ENCODE data around the gene SUSD2.
A peak's percentile ranks its signal among the peaks of the same experiment; 100 is the strongest.

The SUSD2 gene

GRCh38 chr22:24165673-24166072 is 15.6 kb upstream of the SUSD2 start:
- TF ChIP-seq CTCF (IDR thresholded peaks at IDR 0.05; ENCODE audit: low read depth, low read length, missing control alignments) = no peak
- no peak for DNase-seq (ENCODE audit: low read depth)
- H3K4me3 ChIP-seq (ENCODE audit: low read depth, low read length) = no peak overlapping the region

GRCh38 chr22:24166811-24167210 is 14.5 kb upstream of the SUSD2 start:
- no peak for TF ChIP-seq CTCF (IDR thresholded peaks at IDR 0.05; ENCODE audit: low read depth, low read length, missing control alignments)
- no peak overlapping the region for H3K4me3 ChIP-seq (ENCODE audit: low read depth, low read length)
- DNase-seq (ENCODE audit: low read depth) = no peak

GRCh38 chr22:24169439-24170058 is 11.7 kb upstream of the SUSD2 start:
- H3K4me3 ChIP-seq (ENCODE audit: low read depth, low read length) = no peak overlapping the region
- DNase-seq (ENCODE audit: low read depth) = no peak
- TF ChIP-seq CTCF (IDR thresholded peaks at IDR 0.05; ENCODE audit: low read depth, low read length, missing control alignments) = no peak

GRCh38 chr22:24170188-24170587 is 11.1 kb upstream of the SUSD2 start:
- TF ChIP-seq CTCF (IDR thresholded peaks at IDR 0.05; ENCODE audit: low read depth, low read length, missing control alignments) = no peak
- no peak for DNase-seq (ENCODE audit: low read depth)
- H3K4me3 ChIP-seq (ENCODE audit: low read depth, low read length) = no peak overlapping the region

- no peak for DNase-seq (ENCODE audit: low read depth)
- TF ChIP-seq CTCF (IDR thresholded peaks at IDR 0.05; ENCODE audit: low read depth, low read length, missing control alignments) = no peak
- H3K4me3 ChIP-seq (ENCODE audit: low read depth, low read length) = no peak overlapping the region
Measured at GRCh38 chr22:24170632-24171031, 10.7 kb upstream of the SUSD2 start.

GRCh38 chr22:24171822-24172221 is 9.5 kb upstream of the SUSD2 start:
- TF ChIP-seq CTCF (IDR thresholded peaks at IDR 0.05; ENCODE audit: low read depth, low read length, missing control alignments) = no peak
- no peak overlapping the region for H3K4me3 ChIP-seq (ENCODE audit: low read depth, low read length)
- no peak for DNase-seq (ENCODE audit: low read depth)

- no peak overlapping the region for H3K4me3 ChIP-seq (ENCODE audit: low read depth, low read length)
- peak; percentile 88 for TF ChIP-seq CTCF (IDR thresholded peaks at IDR 0.05; ENCODE audit: low read depth, low read length, missing control alignments)
- no peak for DNase-seq (ENCODE audit: low read depth)
Measured at GRCh38 chr22:24175160-24175808, 6.0 kb upstream of the SUSD2 start.
